H1 (cell line): ENCODE data around the gene GRM8. TPM values are rescaled to one million over a fixed set of nuclear protein-coding genes. Genes with fewer than 3 reads are reported as not detected.

Experiments used
- ATF2 ChIP-seq: IDR thresholded peaks from 2 replicates; pipeline ENCODE4 v1.6.1; 2012; ENCODE audit warnings: low read length, inconsistent platforms
- CHD1 ChIP-seq: IDR thresholded peaks from 2 replicates; pipeline ENCODE4 v1.6.1; 2012; ENCODE audit warnings: low read depth, low read length, improper control_type of control experiment
- NRF1 ChIP-seq: IDR thresholded peaks from 2 replicates; pipeline ENCODE4 v1.6.1; 2011; ENCODE audit warnings: mild to moderate bottlenecking, low read depth, low read length, improper control_type of control experiment
- PHF8 ChIP-seq: fragments of 200-600 bp; sonication (generic); conservative IDR thresholded peaks from 2 replicates; pipeline ENCODE4 v1.7.1; 2012; ENCODE audit warnings: low read depth, mild to moderate bottlenecking, inconsistent platforms, low read length, moderate library complexity
- POLR2A ChIP-seq, 2 experiments: IDR thresholded peaks; 1 replicate in 1 of 2; 2 replicates in 1 of 2; pipeline ENCODE4 v1.6.1; 2011; ENCODE audit warnings: low read depth in 2 of 2, low read length in 2 of 2, mild to moderate bottlenecking in 2 of 2; ENCODE audit errors: control extremely low read depth in 1 of 2
- RNF2 ChIP-seq: fragments of 200-900, 300-1000 bp; sonication (generic); IDR thresholded peaks from 2 replicates; pipeline ENCODE4 v1.7.1; 2016; ENCODE audit warnings: borderline replicate concordance, low read depth, mild to moderate bottlenecking, antibody characterized with exemption, low read length; ENCODE audit not compliant: poor library complexity, severe bottlenecking; ENCODE audit errors: missing control alignments
- polyA plus RNA-seq, 7 experiments: library from polyadenylated mRNA; depleted of rRNA in 3 of 7; stranded (reverse) in 5 of 7; unstranded in 2 of 7; fragments of >200 nt in 5 of 7; fragments of 200-250 nt in 2 of 7; gene quantifications; 1 replicate in 5 of 7; 2 replicates in 1 of 7; 4 replicates in 1 of 7; pipeline versions ENCODE4 v1.2.1 to v1.2.3, GENCODE V29; 2011 to 2013; ENCODE audit warnings: missing spikeins in 2 of 7, mixed read lengths in 2 of 7
- total RNA-seq: library from RNA; stranded (reverse); fragmentation: NEBNext Ultra II Directional; extraction: Animal tissue kit (Norgen Biotek cat#: 25700); gene quantifications from 2 replicates; pipeline ENCODE4 v1.2.1, GENCODE V29; 2021

Gene GRM8
- total and polyA plus RNA-seq, 2 of the 8 experiments (the other 6 are each of a cell fraction or from before 2014, with no cell fraction given): 2.6 to 2.8 TPM

DNA sequence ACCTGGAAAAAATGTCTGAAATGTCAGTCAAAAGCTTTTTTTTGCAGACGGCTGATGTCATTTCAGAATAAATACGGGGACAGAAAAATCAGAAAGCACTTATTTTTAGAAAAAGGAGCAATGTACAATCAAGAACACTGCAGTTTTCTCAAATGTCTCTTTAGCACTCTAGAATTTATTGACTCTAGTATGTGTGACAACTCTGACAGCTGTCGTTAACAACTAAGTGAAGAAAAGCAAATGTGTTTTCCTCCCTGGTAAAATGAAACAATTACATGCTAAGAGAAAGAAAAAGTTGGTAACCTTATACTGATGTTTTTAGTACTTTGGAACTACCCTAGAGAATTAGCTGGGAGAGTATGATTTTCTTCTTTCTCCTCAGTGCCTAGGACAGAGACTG, 497.4 kb downstream of the GRM8 start (continued):
- no peak for TF ChIP-seq PHF8
- no peak for TF ChIP-seq RNF2
- no peak for TF ChIP-seq NRF1
- no peak for TF ChIP-seq CHD1
- TF ChIP-seq ATF2: no peak
- no peak for TF ChIP-seq POLR2A (IDR thresholded peaks at IDR 0.05; ENCODE audit: control extremely low read depth in 1 of 2, low read depth in 2 of 2, low read length in 2 of 2)
